HepG2 (cell line): ENCODE data around the gene G6PC3. TPM values are rescaled to one million over a fixed set of nuclear protein-coding genes. Genes with fewer than 3 reads are reported as not detected.

Experiments
- CEBPG ChIP-seq: IDR thresholded peaks from 2 replicates; pipeline ENCODE4 v1.6.1; 2016
- CHCHD3 ChIP-seq: sonication (generic); formaldehyde crosslinking; IDR thresholded peaks from 2 replicates; pipeline ENCODE4 v1.8.0; 2022; ENCODE audit warnings: mild to moderate bottlenecking, missing genetic modification reagents, moderate library complexity
- ELF1 ChIP-seq: sonication (generic); formaldehyde crosslinking; IDR thresholded peaks from 2 replicates; pipeline ENCODE4 v1.4.0; 2020; ENCODE audit warnings: missing genetic modification reagents
- HBP1 ChIP-seq: IDR thresholded peaks from 2 replicates; pipeline ENCODE4 v1.6.1; 2016; ENCODE audit warnings: low read depth, control low read depth
- HES4 ChIP-seq: sonication (generic); formaldehyde crosslinking; IDR thresholded peaks from 2 replicates; pipeline ENCODE4 v1.9.0; 2021; ENCODE audit warnings: mild to moderate bottlenecking, missing genetic modification reagents, borderline replicate concordance
- HNRNPK ChIP-seq: fragments of 200-400 bp; formaldehyde crosslinking; IDR thresholded peaks from 2 replicates; pipeline ENCODE4 v1.6.1; 2018; ENCODE audit warnings: low read length, low read depth, moderate library complexity, mild to moderate bottlenecking; ENCODE audit not compliant: poor library complexity, severe bottlenecking
- NCOR1 ChIP-seq: fragments of 200-600 bp; sonication (generic); IDR thresholded peaks from 2 replicates; pipeline ENCODE4 v1.7.0; 2017; ENCODE audit warnings: antibody characterized with exemption, low read length, borderline replicate concordance
- NR2F6 ChIP-seq, 2 experiments: IDR thresholded peaks; 2 replicates each; pipeline ENCODE4 v1.6.1; 2016; ENCODE audit warnings: antibody characterized with exemption in 1 of 2, mild to moderate bottlenecking in 1 of 2
- PHF20 ChIP-seq: sonication (generic); formaldehyde crosslinking; IDR thresholded peaks from 2 replicates; pipeline ENCODE4 v1.5.0; 2020; ENCODE audit warnings: mild to moderate bottlenecking, missing genetic modification reagents
- PPARG ChIP-seq: conservative IDR thresholded peaks from 2 replicates; pipeline ENCODE4 v1.6.1; 2016; ENCODE audit warnings: missing biosample characterization, missing genetic modification reagents
- RCOR2 ChIP-seq: IDR thresholded peaks from 2 replicates; pipeline ENCODE4 v1.6.1; 2016; ENCODE audit warnings: missing biosample characterization, missing genetic modification reagents
- TARDBP ChIP-seq: sonication (generic); formaldehyde crosslinking; IDR thresholded peaks from 2 replicates; pipeline ENCODE4 v1.8.0; 2022; ENCODE audit warnings: mild to moderate bottlenecking, missing genetic modification reagents
- ZBTB33 ChIP-seq: sonication (generic); formaldehyde crosslinking; IDR thresholded peaks from 2 replicates; pipeline ENCODE4 v1.4.0; 2020; ENCODE audit warnings: missing genetic modification reagents
- ZNF496 ChIP-seq: sonication (generic); formaldehyde crosslinking; IDR thresholded peaks from 2 replicates; pipeline ENCODE4 v1.8.1; 2023; ENCODE audit warnings: mild to moderate bottlenecking, moderate library complexity, missing genetic modification reagents; ENCODE audit not compliant: insufficient replicate concordance
- ZNF547 ChIP-seq: sonication (generic); formaldehyde crosslinking; IDR thresholded peaks from 2 replicates; pipeline ENCODE4 v1.5.1; 2020; ENCODE audit warnings: mild to moderate bottlenecking, missing genetic modification reagents
- polyA plus RNA-seq, 8 experiments: library from polyadenylated mRNA; depleted of rRNA in 3 of 8; stranded (reverse) in 7 of 8; unstranded in 1 of 8; fragments of >200 nt; fragmentation: Illumina TruSeq in 4 of 8; extraction: Trizol in 4 of 8; gene quantifications; 2 replicates each; pipeline versions ENCODE4 v1.2.1 to v1.2.3, GENCODE V29; 2011 to 2016; ENCODE audit warnings: low read depth in 4 of 8, missing spikeins in 1 of 8, mixed read lengths in 1 of 8; ENCODE audit not compliant: insufficient read depth in 1 of 8
- total RNA-seq, 5 experiments: library from RNA; depleted of rRNA; stranded (reverse); fragments of >200 nt; fragmentation: Illumina TruSeq; extraction: Trizol; gene quantifications; 2 replicates each; pipeline ENCODE4 v1.2.3, GENCODE V29; 2016; ENCODE audit warnings: low read depth in 1 of 5
- TF ChIP-seq, protein P1 (sequence below): sonication (generic); formaldehyde crosslinking; IDR thresholded peaks from 2 replicates; pipeline ENCODE4 v1.5.1; 2020; ENCODE audit warnings: mild to moderate bottlenecking, missing genetic modification reagents, moderate library complexity
- TF ChIP-seq, protein P2 (sequence below), 2 experiments: sonication (generic) in 1 of 2; formaldehyde crosslinking in 1 of 2; IDR thresholded peaks; 2 replicates each; pipeline versions ENCODE4 v1.6.1 to v1.9.0; 2014 to 2022; ENCODE audit warnings: antibody characterized with exemption in 1 of 2, borderline replicate concordance in 1 of 2, inconsistent platforms in 1 of 2, low read depth in 1 of 2, missing genetic modification reagents in 1 of 2

G6PC3 gene
- total and polyA plus RNA-seq, 2 of the 13 experiments (the other 11 are each of a cell fraction or from before 2014, with no cell fraction given), result 38.5 to 75.8 TPM

- TF ChIP-seq PHF20, result peak; percentile 50; the same call in 1 of the 2 replicates
- TF ChIP-seq NCOR1, result 0 out of 2 replicates have a peak, but pooled peaks have one; percentile 5
- TF ChIP-seq ZBTB33, result no peak
- peak; percentile 94; the same call in 1 of the 2 replicates for TF ChIP-seq ZNF547 (CRISPR knock-in tag)
- TF ChIP-seq, protein P1, sequence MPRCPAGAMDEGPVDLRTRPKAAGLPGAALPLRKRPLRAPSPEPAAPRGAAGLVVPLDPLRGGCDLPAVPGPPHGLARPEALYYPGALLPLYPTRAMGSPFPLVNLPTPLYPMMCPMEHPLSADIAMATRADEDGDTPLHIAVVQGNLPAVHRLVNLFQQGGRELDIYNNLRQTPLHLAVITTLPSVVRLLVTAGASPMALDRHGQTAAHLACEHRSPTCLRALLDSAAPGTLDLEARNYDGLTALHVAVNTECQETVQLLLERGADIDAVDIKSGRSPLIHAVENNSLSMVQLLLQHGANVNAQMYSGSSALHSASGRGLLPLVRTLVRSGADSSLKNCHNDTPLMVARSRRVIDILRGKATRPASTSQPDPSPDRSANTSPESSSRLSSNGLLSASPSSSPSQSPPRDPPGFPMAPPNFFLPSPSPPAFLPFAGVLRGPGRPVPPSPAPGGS (CRISPR knock-in tag), result peak; percentile 79; the same call in 1 of the 2 replicates
- no peak for TF ChIP-seq PPARG (CRISPR knock-in tag)
- TF ChIP-seq ELF1 (CRISPR knock-in tag), result peak; percentile 37; the same call in 1 of the 2 replicates
- 0 out of 2 replicates have a peak, but pooled peaks have one; percentile 19 for TF ChIP-seq CHCHD3 (CRISPR knock-in tag)
- TF ChIP-seq HNRNPK, result peak; percentile 64
- TF ChIP-seq NR2F6 (IDR thresholded peaks at IDR 0.05), result 0 out of 2 replicates have a peak, but pooled peaks have one; percentile 6
- TF ChIP-seq NR2F6 (CRISPR knock-in tag; IDR thresholded peaks at IDR 0.05), result no peak
- peak; percentile 78 for TF ChIP-seq CEBPG
- TF ChIP-seq HES4 (CRISPR knock-in tag), result peak; percentile 52; the same call in 1 of the 2 replicates
- no peak for TF ChIP-seq ZNF496 (CRISPR knock-in tag)
- TF ChIP-seq HBP1, result peak; percentile 3; the same call in 1 of the 2 replicates
- TF ChIP-seq RCOR2 (CRISPR knock-in tag), result no peak
- TF ChIP-seq TARDBP (CRISPR knock-in tag), result peak; percentile 65; the same call in 1 of the 2 replicates
- TF ChIP-seq, protein P2, sequence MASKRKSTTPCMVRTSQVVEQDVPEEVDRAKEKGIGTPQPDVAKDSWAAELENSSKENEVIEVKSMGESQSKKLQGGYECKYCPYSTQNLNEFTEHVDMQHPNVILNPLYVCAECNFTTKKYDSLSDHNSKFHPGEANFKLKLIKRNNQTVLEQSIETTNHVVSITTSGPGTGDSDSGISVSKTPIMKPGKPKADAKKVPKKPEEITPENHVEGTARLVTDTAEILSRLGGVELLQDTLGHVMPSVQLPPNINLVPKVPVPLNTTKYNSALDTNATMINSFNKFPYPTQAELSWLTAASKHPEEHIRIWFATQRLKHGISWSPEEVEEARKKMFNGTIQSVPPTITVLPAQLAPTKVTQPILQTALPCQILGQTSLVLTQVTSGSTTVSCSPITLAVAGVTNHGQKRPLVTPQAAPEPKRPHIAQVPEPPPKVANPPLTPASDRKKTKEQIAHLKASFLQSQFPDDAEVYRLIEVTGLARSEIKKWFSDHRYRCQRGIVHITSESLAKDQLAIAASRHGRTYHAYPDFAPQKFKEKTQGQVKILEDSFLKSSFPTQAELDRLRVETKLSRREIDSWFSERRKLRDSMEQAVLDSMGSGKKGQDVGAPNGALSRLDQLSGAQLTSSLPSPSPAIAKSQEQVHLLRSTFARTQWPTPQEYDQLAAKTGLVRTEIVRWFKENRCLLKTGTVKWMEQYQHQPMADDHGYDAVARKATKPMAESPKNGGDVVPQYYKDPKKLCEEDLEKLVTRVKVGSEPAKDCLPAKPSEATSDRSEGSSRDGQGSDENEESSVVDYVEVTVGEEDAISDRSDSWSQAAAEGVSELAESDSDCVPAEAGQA (IDR thresholded peaks at IDR 0.05; ENCODE audit: low read depth), result peak; percentile 50; the same call in 1 of the 2 replicates
- TF ChIP-seq, protein P2 (CRISPR knock-in tag; IDR thresholded peaks at IDR 0.05; ENCODE audit: borderline replicate concordance), result 0 out of 2 replicates have a peak, but pooled peaks have one; percentile 29
Observed at GRCh38 chr17:44066204-44066930, 4.2 kb upstream of the G6PC3 start, which contains the start of gene LSM12 (continued).
